Activated CD4-positive, alpha-beta T cell treated with anti-CD3 and anti-CD28 coated beads, Interleukin-2, amount 10 ng/mL, durations not matched to agents 7 days and 5 days (primary cell): ENCODE data around the gene UVRAG. TPM values are rescaled to one million over a fixed set of nuclear protein-coding genes. Genes with fewer than 3 reads are reported as not detected.
"Not testable (repeated sequence)": the region's sequence is repeated elsewhere in the genome, so short reads cannot be mapped to it uniquely, and the experiment has no call there.

Source experiments
- CTCF ChIA-PET: fragments of 350-600 bp; sonication (Branson Sonifier 250); formaldehyde crosslinking; loops from one replicate; lab custom pipeline; 2021; ENCODE audit warnings: antibody characterized with exemption; lab: Charles Lee
- POLR2A ChIA-PET: fragments of 350-600 bp; sonication (Branson Sonifier 250); formaldehyde crosslinking; loops from one replicate; lab custom pipeline; 2021; ENCODE audit warnings: antibody characterized with exemption; lab: Charles Lee
- DNase-seq: peaks from one replicate; pipeline ENCODE4 v3.0.0-alpha.2; 2020
- H3K27ac Mint-ChIP-seq: one replicate; pipeline ENCODE4 v1.8.0; 2021; ENCODE audit warnings: mild to moderate bottlenecking, moderate library complexity, mixed read lengths
- H3K27me3 Mint-ChIP-seq: one replicate; pipeline ENCODE4 v1.8.0; 2021; ENCODE audit warnings: mixed read lengths
- H3K36me3 Mint-ChIP-seq: one replicate; pipeline ENCODE4 v1.8.0; 2021; ENCODE audit warnings: low read depth, mixed read lengths
- H3K4me1 Mint-ChIP-seq: one replicate; pipeline ENCODE4 v1.8.0; 2021; ENCODE audit warnings: mixed read lengths
- H3K4me3 Mint-ChIP-seq: one replicate; pipeline ENCODE4 v1.8.0; 2021; ENCODE audit warnings: mild to moderate bottlenecking, moderate library complexity, mixed read lengths
- H3K9me3 Mint-ChIP-seq: one replicate; pipeline ENCODE4 v1.8.0; 2021; ENCODE audit warnings: mixed read lengths
- total RNA-seq, 2 experiments: library from RNA; stranded (reverse); gene quantifications; one replicate each; pipeline ENCODE4 v1.2.3, GENCODE V29; 2021

The UVRAG gene
- total RNA-seq, 2 experiments from 2014 or later, result 16.8 to 17.0 TPM

DNA sequence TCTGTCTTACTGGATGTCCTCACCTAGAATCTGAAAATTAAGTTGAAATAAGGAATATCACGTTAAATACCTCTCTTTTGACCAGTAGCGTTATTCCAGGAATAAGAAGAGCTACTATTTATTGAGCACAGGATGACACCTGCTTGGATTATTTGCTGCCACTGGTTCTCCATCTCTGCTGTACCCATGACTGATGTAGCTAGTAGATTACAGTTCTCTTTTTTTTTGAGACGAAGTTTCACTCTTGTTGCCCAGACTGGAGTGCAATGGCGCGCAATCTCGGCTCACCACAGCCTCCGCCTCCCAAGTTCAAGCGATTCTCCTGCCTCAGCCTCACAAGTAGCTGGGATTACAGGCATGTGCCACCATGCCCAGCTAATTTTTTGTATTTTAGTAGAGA lies 65.3 kb downstream of the UVRAG start:
- H3K4me1 Mint-ChIP-seq, H3K9me3 Mint-ChIP-seq, POLR2A ChIA-PET, H3K4me3 Mint-ChIP-seq, H3K27me3 Mint-ChIP-seq, DNase-seq, H3K27ac Mint-ChIP-seq: not testable (repeated sequence)
- H3K36me3 Mint-ChIP-seq, result peaks cover 12% of the 10 kb centered on the region
- CTCF ChIA-PET, result interaction anchor here (0.7 to 1.1 kb wide), 3 partner anchors 51 to 1243 kb away, joined by 3 to 6 read pairs (median 5); no protein-coding TSS in a partner anchor

DNA sequence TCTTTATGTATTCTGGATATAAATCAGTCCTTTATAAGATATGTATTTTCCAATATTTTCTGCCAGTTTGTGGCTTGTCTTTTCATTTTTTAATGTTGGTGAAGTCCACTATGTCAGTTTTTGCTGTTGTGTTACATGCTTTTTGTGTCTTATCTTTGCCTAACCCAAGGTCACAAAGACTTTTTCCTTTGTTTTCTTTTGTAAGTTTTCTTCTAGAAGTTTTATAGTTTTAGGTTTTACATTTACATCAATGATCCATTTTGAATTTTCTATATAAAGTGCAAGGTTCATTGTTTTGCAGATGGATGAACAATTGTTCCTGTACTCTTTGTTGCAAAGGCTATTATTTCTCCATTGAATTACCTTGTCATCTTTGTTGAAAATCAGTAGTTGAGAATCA lies 69.3 kb downstream of the UVRAG start:
- ChIA-PET POLR2A (no interaction called here), CTCF (no interaction called here)
- Mint-ChIP-seq H3K36me3 (peaks cover 12% of the 10 kb centered on the region), H3K4me1 (no peaks in the 10 kb centered on the region), H3K4me3 (no peak overlapping the region), H3K9me3 (no peaks in the 10 kb centered on the region), H3K27me3 (no peaks in the 10 kb centered on the region), H3K27ac (no peak overlapping the region)
- DNase-seq, result no peak

DNA sequence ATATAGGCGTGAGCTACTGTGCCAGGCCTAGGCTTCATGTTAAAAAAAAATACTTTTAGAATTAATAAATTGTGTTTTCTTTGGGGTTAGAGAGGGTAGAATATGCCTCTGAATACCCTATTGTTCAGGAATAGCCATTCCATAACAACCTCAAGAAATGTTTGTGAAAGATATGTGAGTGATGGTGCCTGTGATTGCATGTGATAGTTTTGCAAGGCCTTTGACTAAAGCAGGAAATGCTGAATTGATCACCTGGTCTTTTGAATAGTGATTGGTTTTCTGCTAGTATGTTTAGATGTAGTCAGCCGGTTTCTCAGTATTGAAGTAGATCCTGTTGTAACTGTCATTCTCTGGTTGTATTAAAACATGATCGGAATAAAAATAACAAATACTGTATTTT lies 73.4 kb downstream of the UVRAG start:
- H3K27ac Mint-ChIP-seq, result no peak overlapping the region
- H3K27me3 Mint-ChIP-seq, result no peaks in the 10 kb centered on the region
- no peaks in the 10 kb centered on the region for H3K9me3 Mint-ChIP-seq
- peaks cover 8% of the 10 kb centered on the region for H3K4me1 Mint-ChIP-seq
- peaks cover 13% of the 10 kb centered on the region for H3K36me3 Mint-ChIP-seq
- ChIA-PET POLR2A (no interaction called here), CTCF (interaction anchor here (1.4 kb wide), 1 partner anchor 264 kb away, joined by 3 read pairs; no protein-coding TSS in a partner anchor)
- no peak for DNase-seq
- no peak overlapping the region for H3K4me3 Mint-ChIP-seq

DNA sequence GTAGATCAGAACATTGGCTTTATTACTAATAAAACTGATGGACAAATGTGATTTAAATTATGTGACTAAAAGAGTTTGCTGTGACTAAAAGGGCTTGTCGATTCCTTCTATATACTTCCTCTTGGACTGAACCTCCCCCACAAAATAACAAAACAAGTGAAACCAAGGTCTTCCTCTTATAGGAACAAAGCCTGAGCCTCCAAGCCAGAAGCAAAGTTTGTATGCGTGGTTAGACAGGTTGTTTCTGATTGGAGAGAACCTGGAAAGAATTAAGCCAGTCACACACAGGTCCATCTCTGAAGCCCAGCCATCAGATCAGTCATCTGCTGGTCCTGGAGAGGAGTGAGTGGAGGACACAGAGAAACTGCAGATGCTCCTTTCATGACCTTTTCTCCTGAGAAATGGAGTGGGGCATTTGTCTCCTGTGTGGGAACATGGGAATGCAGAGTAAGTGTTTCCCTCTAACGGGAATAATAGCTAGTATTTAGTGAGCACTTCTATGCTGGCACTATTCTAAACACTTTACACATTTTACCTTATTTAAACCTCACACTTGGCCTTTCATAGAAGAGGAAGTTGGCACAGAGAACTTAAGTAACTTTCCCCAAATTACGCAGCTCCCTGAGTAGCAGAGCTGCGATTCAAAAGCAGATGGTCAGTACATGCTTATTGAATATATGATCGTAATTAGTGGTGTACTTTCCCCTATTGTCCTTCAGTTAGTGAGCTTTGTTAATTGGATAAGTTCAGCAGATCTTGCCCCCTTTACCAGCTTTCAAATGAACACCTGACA lies 77.1 kb downstream of the UVRAG start:
- POLR2A ChIA-PET, result no interaction called here

DNA sequence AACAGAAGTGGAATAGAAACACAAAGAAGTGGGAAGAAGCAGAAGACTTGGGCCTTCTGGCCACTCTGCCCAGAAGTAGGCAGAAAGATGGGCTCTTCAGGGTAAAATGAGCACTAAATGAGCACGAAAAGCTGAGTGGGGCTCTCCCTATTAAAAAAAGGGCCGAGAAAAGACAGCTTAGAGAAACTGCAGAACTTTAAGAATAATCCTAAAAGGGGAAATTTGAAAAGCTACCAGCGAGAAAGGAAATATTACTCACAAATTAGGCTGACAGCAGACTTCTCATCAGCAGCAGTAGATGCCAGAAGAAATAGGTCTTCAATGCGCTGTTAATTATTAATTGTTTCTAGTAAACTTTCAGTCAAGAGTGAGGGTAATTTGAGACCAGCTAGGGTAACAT lies 78.2 kb downstream of the UVRAG start:
- ChIA-PET CTCF (interaction anchor here (0.7 kb wide), 1 partner anchor 246 kb away, joined by 6 read pairs; no protein-coding TSS in a partner anchor), POLR2A (no interaction called here)
- H3K36me3 Mint-ChIP-seq, result peaks cover 13% of the 10 kb centered on the region
- no peak overlapping the region for H3K4me3 Mint-ChIP-seq
- no peaks in the 10 kb centered on the region for H3K27me3 Mint-ChIP-seq
- DNase-seq, result no peak
- no peaks in the 10 kb centered on the region for H3K9me3 Mint-ChIP-seq
- no peak overlapping the region for H3K27ac Mint-ChIP-seq
- peaks cover 8% of the 10 kb centered on the region for H3K4me1 Mint-ChIP-seq

More for the DNA sequence above, 77.1 kb downstream of the UVRAG start:
- peaks cover 13% of the 10 kb centered on the region for H3K36me3 Mint-ChIP-seq
- H3K4me1 Mint-ChIP-seq, result peaks cover 8% of the 10 kb centered on the region
- no peak overlapping the region for H3K27ac Mint-ChIP-seq
- DNase-seq, result no peak
- H3K9me3 Mint-ChIP-seq, result no peaks in the 10 kb centered on the region
- no peak overlapping the region for H3K4me3 Mint-ChIP-seq
- H3K27me3 Mint-ChIP-seq, result no peaks in the 10 kb centered on the region
- CTCF ChIA-PET, result interaction anchor here (0.6 to 1.2 kb wide), 3 partner anchors 49 to 260 kb away, joined by 3 to 4 read pairs (median 3); no protein-coding TSS in a partner anchor

DNA sequence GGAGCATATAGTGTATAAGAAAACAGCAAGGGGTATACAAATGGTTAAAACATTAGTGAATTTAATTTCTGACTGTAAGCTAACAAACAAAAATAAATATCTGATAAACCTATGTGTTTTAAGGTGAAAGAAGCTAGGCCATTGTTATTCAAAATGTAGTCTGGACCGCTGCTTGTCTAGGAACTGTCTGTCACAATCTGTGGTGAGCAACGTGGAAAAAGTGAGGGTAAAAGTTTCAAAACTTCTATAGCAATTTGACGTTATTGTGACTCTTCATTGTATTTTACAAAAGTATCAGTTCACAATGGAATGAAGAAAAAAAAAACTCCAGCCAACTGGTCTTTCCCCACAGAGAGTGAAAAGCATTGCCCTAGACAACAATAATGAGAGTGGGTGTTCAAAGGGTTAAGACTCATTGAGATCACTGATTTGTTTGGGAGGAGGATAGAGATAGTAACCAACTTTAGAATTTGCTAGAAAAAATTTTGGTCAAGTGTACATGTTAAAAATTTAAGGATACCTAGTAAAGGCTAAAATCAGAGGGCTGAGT lies 79.1 kb downstream of the UVRAG start:
- POLR2A ChIA-PET, result no interaction called here
- Mint-ChIP-seq H3K4me3 (no peak overlapping the region), H3K36me3 (peaks cover 13% of the 10 kb centered on the region)

DNA sequence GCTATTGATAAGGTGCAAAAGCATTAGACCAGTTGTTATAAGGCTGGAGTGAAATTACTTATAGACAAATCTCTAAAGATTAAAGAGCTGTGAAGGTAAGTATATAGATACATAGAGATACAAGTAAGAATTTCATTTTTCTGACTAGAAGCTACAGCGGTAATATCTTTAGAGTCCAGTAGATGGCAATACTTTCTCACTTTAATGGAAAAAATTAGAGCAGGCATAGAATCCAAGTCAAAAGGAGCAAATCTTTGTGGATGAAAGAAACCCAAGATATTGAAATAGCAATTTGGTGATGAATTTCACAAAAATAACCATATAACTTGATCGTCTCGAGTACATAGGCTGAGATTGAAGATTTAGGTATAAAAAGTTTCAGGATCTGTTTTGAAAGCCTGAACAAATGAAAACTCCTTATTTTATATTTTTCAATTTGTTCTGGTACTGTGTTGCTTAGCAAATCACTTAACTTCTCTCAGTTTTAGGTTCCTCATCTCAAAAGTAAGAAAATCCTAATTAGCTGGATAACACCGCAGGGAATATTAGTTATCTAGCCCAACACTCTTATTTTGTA lies 81.9 kb downstream of the UVRAG start:
- DNase-seq, result no peak
- CTCF ChIA-PET, result interaction anchor here (0.7 to 1.9 kb wide), 4 partner anchors 191 to 358 kb away, joined by 3 to 12 read pairs (median 4); no protein-coding TSS in a partner anchor
- Mint-ChIP-seq H3K36me3 (peaks cover 7% of the 10 kb centered on the region), H3K4me3 (no peak overlapping the region), H3K27me3 (no peaks in the 10 kb centered on the region), H3K27ac (no peak overlapping the region), H3K4me1 (peaks cover 3% of the 10 kb centered on the region), H3K9me3 (no peaks in the 10 kb centered on the region)
- POLR2A ChIA-PET, result interaction anchor here (0.7 kb wide), 1 partner anchor 256 kb away, joined by 3 read pairs; no protein-coding TSS in a partner anchor

More for the DNA sequence above, 79.1 kb downstream of the UVRAG start:
- DNase-seq, result no peak
- Mint-ChIP-seq H3K9me3 (no peaks in the 10 kb centered on the region), H3K27me3 (no peaks in the 10 kb centered on the region), H3K4me1 (peaks cover 8% of the 10 kb centered on the region), H3K27ac (no peak overlapping the region)
- CTCF ChIA-PET, result interaction anchor here (0.7 to 1.2 kb wide), 2 partner anchors 245 to 258 kb away, joined by 6 to 7 read pairs; no protein-coding TSS in a partner anchor

DNA sequence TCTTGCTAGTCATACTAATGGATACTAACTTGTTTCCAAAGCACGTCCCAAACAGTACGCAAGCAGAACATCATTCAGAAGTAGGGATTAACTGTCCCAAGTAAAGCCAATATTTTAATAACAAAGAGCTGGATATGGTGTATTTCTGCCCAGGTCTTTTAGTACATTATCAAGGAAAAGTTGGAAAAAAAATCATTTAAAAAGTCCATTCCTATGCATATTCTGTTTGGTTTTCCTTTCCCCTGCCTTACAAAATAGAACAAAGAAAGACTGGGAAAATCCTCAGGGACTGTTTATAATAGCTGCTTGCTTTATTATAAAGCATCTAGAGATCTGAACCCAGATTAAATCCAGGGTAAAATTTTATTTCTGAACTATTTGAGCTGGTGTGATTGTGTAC lies 83.9 kb downstream of the UVRAG start:
- H3K36me3 Mint-ChIP-seq, result no peaks in the 10 kb centered on the region
- POLR2A ChIA-PET, result no interaction called here
- H3K4me1 Mint-ChIP-seq, result no peaks in the 10 kb centered on the region
- H3K4me3 Mint-ChIP-seq, result no peak overlapping the region
- no peaks in the 10 kb centered on the region for H3K27me3 Mint-ChIP-seq
- DNase-seq, result no peak
- H3K9me3 Mint-ChIP-seq, result no peaks in the 10 kb centered on the region
- CTCF ChIA-PET, result interaction anchor here (0.8 to 0.9 kb wide), 2 partner anchors 245 to 253 kb away, joined by 3 to 4 read pairs; no protein-coding TSS in a partner anchor
- H3K27ac Mint-ChIP-seq, result no peak overlapping the region

DNA sequence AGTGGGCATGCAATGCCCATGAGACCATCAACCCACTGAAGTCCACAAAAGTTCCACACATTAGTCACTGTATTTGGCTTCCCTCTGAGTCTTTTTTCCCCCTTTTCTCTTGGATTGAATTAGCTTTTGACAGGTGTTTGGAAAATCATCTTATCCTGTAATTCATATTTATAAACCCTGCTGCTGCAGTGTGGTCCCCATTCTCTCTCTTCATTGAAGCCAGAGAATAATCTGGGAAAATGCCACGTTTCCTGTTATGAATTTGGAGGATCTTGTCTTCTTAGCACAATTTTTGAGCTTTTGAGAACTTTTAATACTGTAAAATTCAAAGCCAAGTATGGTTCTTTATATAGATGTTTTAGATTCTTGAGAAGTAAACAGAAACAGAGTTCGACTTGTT lies 84.8 kb downstream of the UVRAG start:
- Mint-ChIP-seq H3K9me3 (no peaks in the 10 kb centered on the region), H3K27ac (no peak overlapping the region), H3K36me3 (no peaks in the 10 kb centered on the region), H3K27me3 (no peaks in the 10 kb centered on the region), H3K4me3 (no peak overlapping the region), H3K4me1 (no peaks in the 10 kb centered on the region)
- ChIA-PET POLR2A (no interaction called here), CTCF (interaction anchor here (1.1 kb wide), 1 partner anchor 36 kb away, joined by 3 read pairs; no protein-coding TSS in a partner anchor)
- no peak for DNase-seq

DNA sequence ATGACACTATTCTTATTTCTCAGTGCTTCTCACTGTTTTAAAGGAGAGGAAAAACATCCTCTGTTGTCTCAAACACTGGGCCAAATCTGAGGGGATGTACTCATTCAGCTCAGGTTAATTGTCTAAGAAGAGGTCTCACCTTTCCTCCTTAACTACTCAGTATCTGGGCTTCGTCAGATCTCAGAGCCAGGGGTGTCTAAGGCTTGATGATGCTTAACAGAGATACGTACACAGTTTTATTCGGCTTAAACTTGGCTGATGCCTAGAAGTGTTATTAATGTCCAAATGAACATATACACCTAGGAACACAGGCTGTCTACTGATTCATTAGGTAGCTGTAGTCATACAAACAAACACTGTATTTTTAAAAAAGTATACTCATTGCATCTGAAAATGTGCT lies 85.8 kb downstream of the UVRAG start:
- Mint-ChIP-seq H3K4me1 (no peaks in the 10 kb centered on the region), H3K36me3 (no peaks in the 10 kb centered on the region), H3K9me3 (no peaks in the 10 kb centered on the region), H3K27me3 (no peaks in the 10 kb centered on the region), H3K27ac (no peak overlapping the region), H3K4me3 (no peak overlapping the region)
- POLR2A ChIA-PET, result no interaction called here
- CTCF ChIA-PET, result interaction anchor here (0.6 to 1.1 kb wide), 2 partner anchors 37 to 1805 kb away, joined by 3 to 4 read pairs; no protein-coding TSS in a partner anchor
- no peak for DNase-seq

DNA sequence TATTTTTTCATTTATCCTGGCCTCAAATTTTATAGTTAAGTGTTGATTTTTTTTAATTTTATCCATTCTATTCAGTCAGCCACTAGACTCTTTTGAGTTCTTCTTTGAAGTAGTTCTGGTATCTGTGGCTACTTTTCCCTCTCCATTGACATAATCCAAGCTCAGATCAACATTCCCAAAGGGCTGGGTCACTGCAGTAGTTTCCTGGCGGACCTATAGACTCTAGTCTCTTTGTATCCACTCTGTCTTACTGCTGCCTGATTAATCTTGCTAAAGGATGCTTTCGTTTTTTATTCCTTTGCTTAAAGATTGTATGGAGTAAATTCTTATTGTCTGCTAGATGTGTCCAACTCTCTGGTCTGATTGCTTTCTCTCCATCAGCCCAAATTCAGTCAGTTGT lies 87.6 kb downstream of the UVRAG start:
- H3K4me3 Mint-ChIP-seq, result no peak overlapping the region
- peaks cover 3% of the 10 kb centered on the region for H3K4me1 Mint-ChIP-seq
- CTCF ChIA-PET, result interaction anchor here (1.3 to 2.8 kb wide), 2 partner anchors 250 to 305 kb away, joined by 3 to 12 read pairs; no protein-coding TSS in a partner anchor
- H3K9me3 Mint-ChIP-seq, result no peaks in the 10 kb centered on the region
- no peak overlapping the region for H3K27ac Mint-ChIP-seq
- DNase-seq, result no peak
- H3K27me3 Mint-ChIP-seq, result no peaks in the 10 kb centered on the region
- H3K36me3 Mint-ChIP-seq, result peaks cover 4% of the 10 kb centered on the region
- POLR2A ChIA-PET, result no interaction called here

DNA sequence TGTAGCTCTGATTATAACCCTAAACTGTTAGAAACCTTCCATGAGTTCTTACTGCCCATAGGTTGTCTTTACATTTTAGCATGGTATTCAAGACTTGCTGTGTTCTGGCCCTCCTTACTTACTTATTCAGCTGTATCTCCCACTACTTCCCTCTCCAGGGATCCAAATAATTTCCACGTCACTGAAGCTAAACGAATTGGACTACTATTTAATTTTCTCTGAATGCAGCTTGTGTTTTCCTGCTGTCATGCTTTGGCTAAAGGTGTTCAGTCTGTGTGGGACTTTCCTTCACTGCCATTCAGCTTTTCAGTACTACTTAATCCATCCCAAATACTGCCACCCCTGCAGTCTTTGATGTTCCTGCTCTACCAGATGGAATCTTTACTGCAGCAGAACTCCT lies 88.3 kb downstream of the UVRAG start:
- DNase-seq, result no peak
- POLR2A ChIA-PET, result no interaction called here
- no peaks in the 10 kb centered on the region for H3K27me3 Mint-ChIP-seq

More for the DNA sequence above, 88.3 kb downstream of the UVRAG start:
- no peak overlapping the region for H3K4me3 Mint-ChIP-seq
- CTCF ChIA-PET, result interaction anchor here (1.3 to 2.8 kb wide), 2 partner anchors 249 to 304 kb away, joined by 3 to 12 read pairs; no protein-coding TSS in a partner anchor
- H3K4me1 Mint-ChIP-seq, result peaks cover 8% of the 10 kb centered on the region
- no peaks in the 10 kb centered on the region for H3K9me3 Mint-ChIP-seq
- no peak overlapping the region for H3K27ac Mint-ChIP-seq
- H3K36me3 Mint-ChIP-seq, result peaks cover 8% of the 10 kb centered on the region
